Measurements from ENCODE around the gene LOXL3.

The LOXL3 gene

GRCh38 chr2:74512744-74513604 lies 40.8 kb downstream of the LOXL3 start:
- no peak for DNase-seq (ENCODE audit: insufficient read length, low spot score)
- FAIRE-seq, result no peak

GRCh38 chr2:74511104-74511989 lies 42.4 kb downstream of the LOXL3 start:
- DNase-seq (ENCODE audit: insufficient read length, low spot score) (no peak), FAIRE-seq (no peak)

GRCh38 chr2:74510272-74510671 lies 43.5 kb downstream of the LOXL3 start:
- FAIRE-seq, result no peak

GRCh38 chr2:74507926-74508520 lies 45.7 kb downstream of the LOXL3 start:
- FAIRE-seq (no peak), DNase-seq (ENCODE audit: insufficient read length, low spot score) (no peak)

More at GRCh38 chr2:74510272-74510671, 43.5 kb downstream of the LOXL3 start:
- no peak for DNase-seq (ENCODE audit: insufficient read length, low spot score)

GRCh38 chr2:74507145-74507925 lies 46.4 kb downstream of the LOXL3 start, which contains the start of gene PCGF1:
Gene PCGF1, minus strand, starts transcription at chr2:74507695. Its CDS starts 27 bp downstream, at chr2:74507668.
- FAIRE-seq, result peak; percentile 95
- DNase-seq (ENCODE audit: insufficient read length, low spot score), result peak; percentile 93

- DNase-seq (ENCODE audit: insufficient read length, low spot score) (no peak), FAIRE-seq (no peak)
Measured at GRCh38 chr2:74505448-74506246, 48.1 kb downstream of the LOXL3 start.

GRCh38 chr2:74504591-74504990 lies 49.2 kb downstream of the LOXL3 start:
- DNase-seq (ENCODE audit: insufficient read length, low spot score), result no peak
- FAIRE-seq, result no peak

GRCh38 chr2:74503506-74504475 lies 50.0 kb downstream of the LOXL3 start:
- FAIRE-seq (no peak), DNase-seq (ENCODE audit: insufficient read length, low spot score) (no peak)

GRCh38 chr2:74502720-74503505 lies 50.8 kb downstream of the LOXL3 start:
- FAIRE-seq, result peak; percentile 71
- peak; percentile 63 for DNase-seq (ENCODE audit: insufficient read length, low spot score)

- FAIRE-seq, result peak; percentile 18
- no peak for DNase-seq (ENCODE audit: insufficient read length, low spot score)
Measured at GRCh38 chr2:74502147-74502719, 51.5 kb downstream of the LOXL3 start.

- no peak for DNase-seq (ENCODE audit: insufficient read length, low spot score)
- no peak for FAIRE-seq
Measured at GRCh38 chr2:74501335-74502071, 52.2 kb downstream of the LOXL3 start.

GRCh38 chr2:74500578-74500946 lies 53.2 kb downstream of the LOXL3 start:
- FAIRE-seq (no peak), DNase-seq (ENCODE audit: insufficient read length, low spot score) (no peak)

GRCh38 chr2:74499940-74500577 lies 53.7 kb downstream of the LOXL3 start:
- DNase-seq (ENCODE audit: insufficient read length, low spot score), result no peak
- no peak for FAIRE-seq

GRCh38 chr2:74499267-74499939 lies 54.3 kb downstream of the LOXL3 start, which contains the start of gene LBX2:
Gene LBX2, minus strand, starts transcription at chr2:74499603. Its CDS starts 66 bp downstream, at chr2:74499537.
- no peak for DNase-seq (ENCODE audit: insufficient read length, low spot score)
- no peak for FAIRE-seq

GRCh38 chr2:74498500-74499266 lies 55.1 kb downstream of the LOXL3 start:
- DNase-seq (ENCODE audit: insufficient read length, low spot score) (no peak), FAIRE-seq (peak; percentile 47)
